ENCODE measurements around the gene SPNS2. TPM values are rescaled to one million over a fixed set of nuclear protein-coding genes. Genes with fewer than 3 reads are reported as not detected.

Gene SPNS2
- total and polyA plus RNA-seq, 2 of the 8 experiments (the other 6 are each of a cell fraction or from before 2014, with no cell fraction given): 1.2 to 1.5 TPM

DNA sequence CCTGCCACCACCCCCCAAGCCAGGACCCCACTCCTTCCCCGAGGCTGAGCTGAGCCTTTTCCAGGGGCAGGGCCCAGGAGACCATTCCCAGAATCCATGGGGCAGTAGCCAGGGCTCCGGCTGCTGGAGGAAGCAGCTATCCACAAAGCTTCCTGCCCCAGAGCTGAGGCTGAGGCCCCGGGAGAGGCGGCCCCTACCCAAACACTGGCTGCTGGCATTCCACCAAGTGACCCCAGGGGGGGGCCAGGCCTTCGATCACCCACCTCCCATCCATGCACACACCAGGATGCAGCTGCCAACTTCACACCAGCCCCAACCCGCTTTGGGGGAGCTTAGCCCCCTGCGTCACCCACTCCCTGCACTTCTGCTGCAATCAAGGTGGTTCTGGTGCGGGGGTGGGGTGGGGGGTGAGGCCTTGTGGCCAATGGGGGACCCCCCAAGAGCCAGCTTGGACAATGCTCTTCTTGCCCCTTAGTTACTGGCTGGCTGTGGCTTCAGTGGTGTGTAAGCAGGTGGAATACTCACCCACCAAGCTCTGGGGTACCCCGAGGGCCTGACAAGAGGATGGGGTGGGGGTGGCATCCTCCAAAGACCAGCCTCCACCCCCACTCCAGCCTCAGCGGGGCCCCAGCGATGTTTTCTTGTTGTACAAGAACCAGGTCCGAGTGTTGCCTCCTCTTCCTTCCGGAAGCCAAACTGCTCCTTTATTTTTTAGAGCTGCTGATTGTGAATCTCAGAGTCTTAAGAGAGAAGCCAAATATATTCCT is 39.7 kb downstream of the SPNS2 start (continued):
- TF ChIP-seq, protein P1, sequence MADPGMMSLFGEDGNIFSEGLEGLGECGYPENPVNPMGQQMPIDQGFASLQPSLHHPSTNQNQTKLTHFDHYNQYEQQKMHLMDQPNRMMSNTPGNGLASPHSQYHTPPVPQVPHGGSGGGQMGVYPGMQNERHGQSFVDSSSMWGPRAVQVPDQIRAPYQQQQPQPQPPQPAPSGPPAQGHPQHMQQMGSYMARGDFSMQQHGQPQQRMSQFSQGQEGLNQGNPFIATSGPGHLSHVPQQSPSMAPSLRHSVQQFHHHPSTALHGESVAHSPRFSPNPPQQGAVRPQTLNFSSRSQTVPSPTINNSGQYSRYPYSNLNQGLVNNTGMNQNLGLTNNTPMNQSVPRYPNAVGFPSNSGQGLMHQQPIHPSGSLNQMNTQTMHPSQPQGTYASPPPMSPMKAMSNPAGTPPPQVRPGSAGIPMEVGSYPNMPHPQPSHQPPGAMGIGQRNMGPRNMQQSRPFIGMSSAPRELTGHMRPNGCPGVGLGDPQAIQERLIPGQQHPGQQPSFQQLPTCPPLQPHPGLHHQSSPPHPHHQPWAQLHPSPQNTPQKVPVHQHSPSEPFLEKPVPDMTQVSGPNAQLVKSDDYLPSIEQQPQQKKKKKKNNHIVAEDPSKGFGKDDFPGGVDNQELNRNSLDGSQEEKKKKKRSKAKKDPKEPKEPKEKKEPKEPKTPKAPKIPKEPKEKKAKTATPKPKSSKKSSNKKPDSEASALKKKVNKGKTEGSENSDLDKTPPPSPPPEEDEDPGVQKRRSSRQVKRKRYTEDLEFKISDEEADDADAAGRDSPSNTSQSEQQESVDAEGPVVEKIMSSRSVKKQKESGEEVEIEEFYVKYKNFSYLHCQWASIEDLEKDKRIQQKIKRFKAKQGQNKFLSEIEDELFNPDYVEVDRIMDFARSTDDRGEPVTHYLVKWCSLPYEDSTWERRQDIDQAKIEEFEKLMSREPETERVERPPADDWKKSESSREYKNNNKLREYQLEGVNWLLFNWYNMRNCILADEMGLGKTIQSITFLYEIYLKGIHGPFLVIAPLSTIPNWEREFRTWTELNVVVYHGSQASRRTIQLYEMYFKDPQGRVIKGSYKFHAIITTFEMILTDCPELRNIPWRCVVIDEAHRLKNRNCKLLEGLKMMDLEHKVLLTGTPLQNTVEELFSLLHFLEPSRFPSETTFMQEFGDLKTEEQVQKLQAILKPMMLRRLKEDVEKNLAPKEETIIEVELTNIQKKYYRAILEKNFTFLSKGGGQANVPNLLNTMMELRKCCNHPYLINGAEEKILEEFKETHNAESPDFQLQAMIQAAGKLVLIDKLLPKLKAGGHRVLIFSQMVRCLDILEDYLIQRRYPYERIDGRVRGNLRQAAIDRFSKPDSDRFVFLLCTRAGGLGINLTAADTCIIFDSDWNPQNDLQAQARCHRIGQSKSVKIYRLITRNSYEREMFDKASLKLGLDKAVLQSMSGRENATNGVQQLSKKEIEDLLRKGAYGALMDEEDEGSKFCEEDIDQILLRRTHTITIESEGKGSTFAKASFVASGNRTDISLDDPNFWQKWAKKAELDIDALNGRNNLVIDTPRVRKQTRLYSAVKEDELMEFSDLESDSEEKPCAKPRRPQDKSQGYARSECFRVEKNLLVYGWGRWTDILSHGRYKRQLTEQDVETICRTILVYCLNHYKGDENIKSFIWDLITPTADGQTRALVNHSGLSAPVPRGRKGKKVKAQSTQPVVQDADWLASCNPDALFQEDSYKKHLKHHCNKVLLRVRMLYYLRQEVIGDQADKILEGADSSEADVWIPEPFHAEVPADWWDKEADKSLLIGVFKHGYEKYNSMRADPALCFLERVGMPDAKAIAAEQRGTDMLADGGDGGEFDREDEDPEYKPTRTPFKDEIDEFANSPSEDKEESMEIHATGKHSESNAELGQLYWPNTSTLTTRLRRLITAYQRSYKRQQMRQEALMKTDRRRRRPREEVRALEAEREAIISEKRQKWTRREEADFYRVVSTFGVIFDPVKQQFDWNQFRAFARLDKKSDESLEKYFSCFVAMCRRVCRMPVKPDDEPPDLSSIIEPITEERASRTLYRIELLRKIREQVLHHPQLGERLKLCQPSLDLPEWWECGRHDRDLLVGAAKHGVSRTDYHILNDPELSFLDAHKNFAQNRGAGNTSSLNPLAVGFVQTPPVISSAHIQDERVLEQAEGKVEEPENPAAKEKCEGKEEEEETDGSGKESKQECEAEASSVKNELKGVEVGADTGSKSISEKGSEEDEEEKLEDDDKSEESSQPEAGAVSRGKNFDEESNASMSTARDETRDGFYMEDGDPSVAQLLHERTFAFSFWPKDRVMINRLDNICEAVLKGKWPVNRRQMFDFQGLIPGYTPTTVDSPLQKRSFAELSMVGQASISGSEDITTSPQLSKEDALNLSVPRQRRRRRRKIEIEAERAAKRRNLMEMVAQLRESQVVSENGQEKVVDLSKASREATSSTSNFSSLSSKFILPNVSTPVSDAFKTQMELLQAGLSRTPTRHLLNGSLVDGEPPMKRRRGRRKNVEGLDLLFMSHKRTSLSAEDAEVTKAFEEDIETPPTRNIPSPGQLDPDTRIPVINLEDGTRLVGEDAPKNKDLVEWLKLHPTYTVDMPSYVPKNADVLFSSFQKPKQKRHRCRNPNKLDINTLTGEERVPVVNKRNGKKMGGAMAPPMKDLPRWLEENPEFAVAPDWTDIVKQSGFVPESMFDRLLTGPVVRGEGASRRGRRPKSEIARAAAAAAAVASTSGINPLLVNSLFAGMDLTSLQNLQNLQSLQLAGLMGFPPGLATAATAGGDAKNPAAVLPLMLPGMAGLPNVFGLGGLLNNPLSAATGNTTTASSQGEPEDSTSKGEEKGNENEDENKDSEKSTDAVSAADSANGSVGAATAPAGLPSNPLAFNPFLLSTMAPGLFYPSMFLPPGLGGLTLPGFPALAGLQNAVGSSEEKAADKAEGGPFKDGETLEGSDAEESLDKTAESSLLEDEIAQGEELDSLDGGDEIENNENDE (IDR thresholded peaks at IDR 0.05; ENCODE audit: insufficient replicate concordance, low read length): no peak
- TF ChIP-seq KDM4A (IDR thresholded peaks at IDR 0.05; ENCODE audit: low read depth, low read length, severe bottlenecking): no peak
- TF ChIP-seq, protein P2, sequence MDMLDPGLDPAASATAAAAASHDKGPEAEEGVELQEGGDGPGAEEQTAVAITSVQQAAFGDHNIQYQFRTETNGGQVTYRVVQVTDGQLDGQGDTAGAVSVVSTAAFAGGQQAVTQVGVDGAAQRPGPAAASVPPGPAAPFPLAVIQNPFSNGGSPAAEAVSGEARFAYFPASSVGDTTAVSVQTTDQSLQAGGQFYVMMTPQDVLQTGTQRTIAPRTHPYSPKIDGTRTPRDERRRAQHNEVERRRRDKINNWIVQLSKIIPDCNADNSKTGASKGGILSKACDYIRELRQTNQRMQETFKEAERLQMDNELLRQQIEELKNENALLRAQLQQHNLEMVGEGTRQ (IDR thresholded peaks at IDR 0.05; ENCODE audit: low read length): no peak
- TF ChIP-seq YY1 (IDR thresholded peaks at IDR 0.05; ENCODE audit: low read depth, low read length): no peak
- TF ChIP-seq NRF1 (IDR thresholded peaks at IDR 0.05; ENCODE audit: low read depth, low read length): no peak
- no peak for TF ChIP-seq HDAC2 (IDR thresholded peaks at IDR 0.05; ENCODE audit: borderline replicate concordance in 1 of 2, low read depth in 2 of 2, low read length in 2 of 2)
- TF ChIP-seq CHD2 (IDR thresholded peaks at IDR 0.05; ENCODE audit: low read length): no peak
- TF ChIP-seq JUND (IDR thresholded peaks at IDR 0.05; ENCODE audit: low read length): no peak
- TF ChIP-seq ZNF274 (IDR thresholded peaks at IDR 0.05; ENCODE audit: borderline replicate concordance, extremely low read depth, low read length): no peak
